Small intestine (tissue), 7 donors: ENCODE results near the gene TSHZ3. TPM values are rescaled to one million over a fixed set of nuclear protein-coding genes. Genes with fewer than 3 reads are reported as not detected.

ENCODE experiments used
- DNase-seq, 2 donors: peaks; one replicate each; pipeline versions ENCODE4 v3.0.0 to v3.0.0-alpha.2; 2013
- FAIRE-seq: peaks from 2 replicates; lab custom pipeline; 2012; peaks lifted over from hg19 to GRCh38; lab: Jason Lieb, UNC
- H3K27ac ChIP-seq, 3 donors: one replicate each; pipeline ENCODE4 v1.5.1; 2013; ENCODE audit warnings: low read length in 2 of 3, mild to moderate bottlenecking in 2 of 3, control low read depth in 1 of 3, inconsistent platforms in 1 of 3, low read depth in 1 of 3, moderate library complexity in 1 of 3
- H3K27me3 ChIP-seq, 3 donors: one replicate each; pipeline ENCODE4 v1.6.1; 2013; ENCODE audit warnings: low read length in 3 of 3, inconsistent platforms in 1 of 3; ENCODE audit not compliant: control insufficient read depth in 3 of 3, insufficient read depth in 3 of 3
- H3K36me3 ChIP-seq, 3 donors: one replicate each; pipeline ENCODE4 v1.6.1; 2013; ENCODE audit warnings: low read length in 3 of 3, inconsistent platforms in 1 of 3, low read depth in 1 of 3, mild to moderate bottlenecking in 1 of 3, moderate library complexity in 1 of 3; ENCODE audit not compliant: control insufficient read depth in 3 of 3, insufficient read depth in 2 of 3
- H3K4me1 ChIP-seq, 3 donors: one replicate each; pipeline ENCODE4 v1.6.1; 2013; ENCODE audit warnings: low read length in 2 of 3, inconsistent platforms in 1 of 3, low read depth in 1 of 3, mild to moderate bottlenecking in 1 of 3, moderate library complexity in 1 of 3; ENCODE audit not compliant: control insufficient read depth in 3 of 3, insufficient read depth in 2 of 3
- H3K4me3 ChIP-seq, 3 donors: one replicate each; pipeline ENCODE4 v1.5.1; 2013; ENCODE audit warnings: low read length in 3 of 3, control low read depth in 1 of 3, inconsistent platforms in 1 of 3, low read depth in 1 of 3, mild to moderate bottlenecking in 1 of 3, moderate library complexity in 1 of 3
- H3K9me3 ChIP-seq, 2 donors: one replicate each; pipeline ENCODE4 v1.6.1; 2013; ENCODE audit warnings: low read depth in 1 of 2, low read length in 1 of 2; ENCODE audit not compliant: control insufficient read depth in 2 of 2, insufficient read depth in 1 of 2
- WGBS, 3 donors: extraction: QIAGEN DNeasy Blood & Tissue Kit; methylation state at CpG; one replicate each; pipeline ENCODE4 v1.1.7; 2013; 5-methylcytosine and 5-hydroxymethylcytosine counted together
- polyA plus RNA-seq, 4 donors: library from polyadenylated mRNA; stranded (reverse) in 3 of 4; unstranded in 1 of 4; fragments of 200-250 nt in 3 of 4; fragments of 120-200 nt in 1 of 4; gene quantifications; one replicate each; pipeline versions ENCODE4 v1.2.1 to v1.2.3, GENCODE V29; 2013
- donor health status: healthy with polysubstance abuse.
- donor health status: control.
- donor health status: control.
- donor health status: Bipolar disorder and iron deficiency.
- donor health status: healthy.

TSHZ3 gene
- polyA plus RNA-seq, 4 donors = 0.22 to 3.4 (median 1.7) TPM

DNA sequence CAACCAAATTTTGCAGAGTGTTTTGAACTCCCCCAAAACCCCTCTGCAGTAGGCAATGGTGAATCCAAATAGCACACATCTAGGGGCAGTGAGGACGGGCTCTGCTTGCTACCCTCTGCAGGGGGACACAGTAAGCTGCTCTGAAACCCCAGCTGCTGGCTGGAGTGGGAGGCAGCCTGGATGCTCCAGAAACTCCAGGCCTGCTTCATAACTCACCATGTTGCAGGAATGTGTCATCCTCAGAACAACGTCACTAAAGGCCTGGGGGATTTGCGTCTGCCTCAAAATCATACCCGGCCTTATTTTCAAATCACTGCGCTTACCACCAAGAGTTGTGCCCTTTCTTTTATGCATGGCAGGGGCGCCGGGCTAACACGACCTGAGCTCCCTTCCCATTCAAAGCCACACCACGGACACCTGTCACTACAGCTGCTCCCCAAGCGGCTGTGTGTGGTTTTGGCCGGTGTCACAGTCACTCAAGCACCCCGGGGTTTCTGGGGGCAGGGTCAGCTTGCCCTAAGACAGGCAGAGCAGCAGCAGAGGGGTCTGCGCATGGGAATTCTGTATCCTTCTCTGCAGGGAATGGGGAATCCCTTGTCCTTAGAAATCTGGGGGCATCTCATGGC lies 93.9 kb downstream of the TSHZ3 start:
- DNase-seq (no peak), FAIRE-seq (no peak)
- Histone ChIP-seq H3K4me1 (no peaks in the 10 kb centered on the region), H3K4me3 (no peak overlapping the region), H3K27ac (no peak overlapping the region), H3K36me3 (no peaks in the 10 kb centered on the region), H3K27me3 (no peaks in the 10 kb centered on the region), H3K9me3 (no peaks in the 10 kb centered on the region)
- 74 to 83% (median 80%) methylated on average over 13 of the region's 13 CpGs for WGBS, 3 donors

DNA sequence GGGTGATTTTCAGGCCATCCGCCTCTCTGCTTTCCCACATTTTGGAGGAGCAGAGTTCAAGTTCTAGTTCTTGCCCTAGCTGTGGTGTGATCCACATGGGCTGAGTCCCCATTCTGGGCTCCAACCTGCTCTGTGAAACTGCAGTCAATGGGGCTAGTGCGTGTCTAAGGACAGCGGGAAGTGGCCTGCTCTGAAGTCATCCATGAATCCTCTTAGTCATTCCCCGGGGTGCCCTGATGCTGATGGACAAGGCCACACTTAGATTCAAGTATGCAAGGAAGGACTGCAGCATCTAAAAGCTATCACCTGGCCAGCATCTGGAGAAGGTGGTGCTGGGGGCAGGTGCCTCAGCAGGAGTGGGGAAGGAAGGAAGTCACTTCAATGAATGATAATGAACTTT lies 94.6 kb downstream of the TSHZ3 start:
- no peak overlapping the region for H3K27ac ChIP-seq
- no peaks in the 10 kb centered on the region for H3K36me3 ChIP-seq
- H3K4me1 ChIP-seq = no peaks in the 10 kb centered on the region
- H3K27me3 ChIP-seq = no peaks in the 10 kb centered on the region
- 81 to 91% (median 85%) methylated on average over 4 of the region's 4 CpGs for WGBS, 3 donors
- FAIRE-seq (no peak), DNase-seq (no peak)
- H3K4me3 ChIP-seq = no peak overlapping the region
- H3K9me3 ChIP-seq = no peaks in the 10 kb centered on the region

DNA sequence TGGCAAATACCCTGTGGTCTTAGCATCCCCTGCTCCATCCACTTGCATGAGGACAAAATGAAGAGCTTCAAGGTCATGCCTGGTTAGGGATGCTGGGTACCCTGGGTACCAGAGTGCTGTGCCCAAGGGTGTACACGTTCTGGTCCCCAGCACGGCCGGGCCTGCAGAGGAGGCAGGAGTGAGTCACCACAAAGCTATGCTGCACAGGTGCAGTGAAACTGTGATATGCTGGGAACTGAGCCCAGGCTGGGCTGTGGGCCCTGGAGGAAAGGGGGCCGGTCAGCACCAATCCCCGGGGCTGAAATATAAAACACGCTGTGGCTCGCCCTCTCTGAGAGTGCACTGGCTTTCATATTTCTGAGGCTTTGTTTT lies 95.1 kb downstream of the TSHZ3 start:
- Histone ChIP-seq H3K36me3 (no peaks in the 10 kb centered on the region), H3K27ac (no peak overlapping the region), H3K9me3 (no peaks in the 10 kb centered on the region), H3K27me3 (no peaks in the 10 kb centered on the region), H3K4me1 (no peaks in the 10 kb centered on the region), H3K4me3 (no peak overlapping the region)
- WGBS, 3 donors = 10 to 44% (median 18%) methylated on average over 7 of the region's 7 CpGs
- no peak for FAIRE-seq
- no peak for DNase-seq

DNA sequence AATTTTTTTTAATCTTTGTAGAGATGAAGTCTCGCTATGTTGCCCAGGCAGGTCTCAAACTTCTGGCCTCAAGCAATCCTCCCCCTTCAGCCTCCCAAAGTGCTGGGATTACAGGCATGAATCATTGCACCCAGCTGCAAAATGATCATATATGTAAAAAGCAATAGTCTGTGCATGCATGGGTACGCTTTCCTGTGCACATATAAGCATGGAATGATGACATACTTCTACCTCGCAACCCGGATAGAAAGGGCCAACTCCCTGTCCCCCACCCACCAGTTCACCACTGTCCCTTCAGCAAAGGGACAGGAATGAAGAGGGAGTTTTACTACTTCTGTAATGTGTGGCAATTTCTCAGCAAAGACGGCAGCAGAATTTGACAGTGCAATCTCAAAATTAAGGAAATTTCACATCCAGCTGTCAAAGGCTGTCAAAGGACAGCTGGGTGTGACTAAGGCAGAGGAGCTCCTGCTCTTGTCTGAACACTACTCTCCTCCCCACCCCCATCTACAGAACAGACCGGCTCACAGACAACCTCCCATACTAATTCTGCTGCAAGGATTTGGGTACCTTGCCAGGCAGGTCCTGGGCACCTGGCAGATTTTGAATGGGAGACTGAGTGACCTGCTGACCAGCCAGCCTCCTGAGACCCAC lies 95.6 kb downstream of the TSHZ3 start:
- FAIRE-seq = no peak
- Histone ChIP-seq H3K36me3 (no peaks in the 10 kb centered on the region), H3K27ac (no peak overlapping the region), H3K9me3 (no peaks in the 10 kb centered on the region), H3K4me3 (no peak overlapping the region), H3K27me3 (no peaks in the 10 kb centered on the region), H3K4me1 (no peaks in the 10 kb centered on the region)
- no peak for DNase-seq
- WGBS, 3 donors = 70 to 87% (median 78%) methylated on average over 6 of the region's 6 CpGs

DNA sequence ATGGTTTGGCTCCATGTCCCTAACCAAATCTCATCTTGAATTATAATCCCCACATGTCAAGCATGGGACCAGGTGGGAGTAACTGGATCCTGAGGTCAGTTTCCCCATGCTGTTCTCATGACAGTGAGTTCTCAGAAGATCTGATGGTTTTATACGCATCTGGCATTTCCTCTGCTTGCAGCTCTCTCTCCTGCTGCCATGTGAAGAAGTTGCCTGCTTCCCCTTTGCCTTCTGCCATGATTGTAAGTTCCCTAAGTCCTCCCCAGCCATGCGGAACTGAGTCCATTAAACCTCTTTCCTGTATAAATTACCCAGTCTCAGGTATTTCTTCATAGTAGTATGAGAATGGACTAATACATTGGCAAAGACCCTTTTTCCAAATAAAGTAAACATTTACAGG lies 96.8 kb downstream of the TSHZ3 start:
- Histone ChIP-seq H3K4me3 (no peak overlapping the region), H3K4me1 (no peaks in the 10 kb centered on the region), H3K9me3 (no peaks in the 10 kb centered on the region), H3K27ac (no peak overlapping the region), H3K36me3 (no peaks in the 10 kb centered on the region), H3K27me3 (no peaks in the 10 kb centered on the region)
- DNase-seq (no peak), FAIRE-seq (no peak)
- 85 to 94% (median 86%) methylated on average over 2 of the region's 2 CpGs for WGBS, 3 donors

DNA sequence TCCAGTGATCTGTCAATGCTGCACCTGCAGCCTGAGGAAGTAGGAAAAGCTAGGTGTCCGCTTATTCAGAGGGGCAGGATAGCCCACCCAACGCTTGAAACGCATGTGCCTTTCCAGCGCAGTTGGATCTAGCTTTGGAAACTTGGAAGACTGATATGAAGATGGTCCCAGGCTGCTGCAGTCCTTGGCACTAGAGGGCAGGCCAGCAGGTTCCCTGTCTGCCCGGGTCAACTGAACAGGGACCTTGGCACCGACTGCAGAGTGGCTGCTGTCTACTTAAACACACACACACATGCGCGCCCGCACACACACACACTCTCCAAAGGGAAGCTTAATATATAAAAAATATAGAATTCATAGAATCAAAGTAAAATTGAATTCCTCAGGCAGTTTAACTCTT lies 100.0 kb downstream of the TSHZ3 start:
- Histone ChIP-seq H3K4me1 (no peaks in the 10 kb centered on the region), H3K9me3 (no peaks in the 10 kb centered on the region), H3K4me3 (no peak overlapping the region), H3K27ac (no peak overlapping the region), H3K36me3 (no peaks in the 10 kb centered on the region), H3K27me3 (no peaks in the 10 kb centered on the region)
- 59 to 83% (median 74%) methylated on average over 9 of the region's 9 CpGs for WGBS, 3 donors
- FAIRE-seq (no peak), DNase-seq (no peak)

DNA sequence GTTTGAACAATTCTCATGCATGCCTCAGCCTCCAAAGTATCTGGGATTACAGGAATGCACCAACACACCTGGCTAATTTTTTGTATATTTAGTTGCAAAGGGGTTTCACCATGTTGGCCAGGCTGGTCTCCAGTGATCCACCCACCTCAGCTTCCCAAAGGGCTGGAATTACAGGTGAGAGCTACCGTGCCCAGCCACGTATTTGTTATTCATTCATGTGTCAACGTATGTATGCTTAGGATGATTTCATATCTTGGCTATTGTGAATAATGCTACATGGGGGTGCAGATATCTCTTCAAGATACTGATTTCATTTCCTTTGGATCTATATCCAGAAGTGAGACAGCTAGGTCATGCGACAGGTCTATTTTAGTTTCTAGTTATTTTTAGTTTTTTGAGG lies 113.4 kb downstream of the TSHZ3 start:
- DNase-seq (no peak), FAIRE-seq (no peak)
- H3K9me3 ChIP-seq = no peaks in the 10 kb centered on the region
- H3K4me1 ChIP-seq = no peaks in the 10 kb centered on the region
- no peak overlapping the region for H3K4me3 ChIP-seq
- 82 to 85% (median 85%) methylated on average over 4 of the region's 4 CpGs for WGBS, 3 donors
- H3K27ac ChIP-seq = no peak overlapping the region
- H3K27me3 ChIP-seq = no peaks in the 10 kb centered on the region
- no peaks in the 10 kb centered on the region for H3K36me3 ChIP-seq

DNA sequence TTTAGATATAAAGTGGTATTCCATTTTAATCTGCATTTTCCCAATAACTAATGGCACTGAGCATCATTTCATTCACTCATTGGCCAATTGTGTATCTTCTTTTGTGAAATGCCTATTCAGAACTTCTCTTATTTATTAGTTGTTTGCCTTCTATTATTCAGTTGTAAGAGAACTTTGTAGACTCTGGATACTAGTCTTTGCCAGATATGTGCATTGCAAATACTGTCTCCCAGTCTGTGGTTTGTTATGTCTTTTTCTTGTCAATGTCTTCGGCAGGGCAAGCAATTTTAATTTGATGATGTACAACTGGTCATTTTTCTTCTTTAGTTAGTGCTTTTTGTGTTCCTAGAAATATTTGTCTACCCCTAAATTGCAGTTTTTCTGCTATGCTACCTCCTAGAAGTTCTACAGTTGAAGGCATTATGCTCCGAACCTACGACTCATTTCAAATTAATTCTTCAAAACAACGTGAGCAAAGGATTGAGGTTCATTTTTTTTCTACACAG lies 115.9 kb downstream of the TSHZ3 start:
- FAIRE-seq = no peak
- WGBS, 3 donors = 70 to 77% (median 74%) methylated on average over 4 of the region's 4 CpGs

More for the DNA sequence above, 115.9 kb downstream of the TSHZ3 start:
- H3K4me1 ChIP-seq = no peaks in the 10 kb centered on the region
- H3K9me3 ChIP-seq = no peaks in the 10 kb centered on the region
- no peak overlapping the region for H3K27ac ChIP-seq
- H3K36me3 ChIP-seq = no peaks in the 10 kb centered on the region
- no peaks in the 10 kb centered on the region for H3K27me3 ChIP-seq
- no peak for DNase-seq
- no peak overlapping the region for H3K4me3 ChIP-seq
